Left lung (tissue), 10 donors: ENCODE data around the gene EXD3. TPM values are rescaled to one million over a fixed set of nuclear protein-coding genes. Genes with fewer than 3 reads are reported as not detected.
A peak's percentile ranks its signal among the peaks of the same experiment; 100 is the strongest.

Experiments used
- ATAC-seq: fragments of 200-7000 bp; cut with Tn5 transposase; one replicate; pipeline ENCODE4 v1.9.1; 2020; ENCODE audit warnings: moderate library complexity
- DNase-seq, 4 donors: peaks; one replicate each; pipeline ENCODE4 v3.0.0-alpha.2; 2013 to 2020
- H3K27ac ChIP-seq, 2 donors: fragments of 200-600 bp; sonication (generic) in 1 of 2; one replicate each; pipeline versions ENCODE4 v1.5.0 to v1.8.0; 2020 to 2021
- H3K27me3 ChIP-seq, 2 donors: fragments of 200-600 bp; sonication (generic) in 1 of 2; one replicate each; pipeline versions ENCODE4 v1.5.0 to v1.8.0; 2020 to 2021
- H3K36me3 ChIP-seq, 2 donors: fragments of 200-600 bp; sonication (generic) in 1 of 2; one replicate each; pipeline versions ENCODE4 v1.5.0 to v1.8.0; 2020 to 2021
- H3K4me1 ChIP-seq, 2 donors: fragments of 200-600 bp; one replicate each; pipeline ENCODE4 v1.8.0; 2021
- H3K4me3 ChIP-seq, 2 donors: fragments of 200-600 bp; sonication (generic) in 1 of 2; one replicate each; pipeline versions ENCODE4 v1.5.0 to v1.8.0; 2020 to 2021; ENCODE audit warnings: mild to moderate bottlenecking in 1 of 2
- H3K9me3 ChIP-seq, 2 donors: fragments of 200-600 bp; sonication (generic) in 1 of 2; one replicate each; pipeline versions ENCODE4 v1.5.0 to v1.8.0; 2020 to 2021
- intact Hi-C, 2 donors: fragments of 100-400 bp; cut with DNase I; formaldehyde crosslinking; loops; one replicate each; pipeline versions ENCODE4 v1.11.2 to v1.14.2; 2022
- polyA plus RNA-seq, 6 donors: library from polyadenylated mRNA; unstranded; fragments of 120-200 nt; gene quantifications; one replicate each; pipeline ENCODE4 v1.2.1, GENCODE V29; 2013; ENCODE audit not compliant: insufficient read length in 6 of 6
- total RNA-seq, 2 donors: library from RNA; stranded (reverse); fragmentation: NEBNext Ultra II Directional; extraction: Animal tissue kit (Norgen Biotek cat#: 25700); gene quantifications; one replicate each; pipeline ENCODE4 v1.2.1, GENCODE V29; 2021
- TF ChIP-seq, protein P1 (sequence below), 2 donors: fragments of 200-600 bp; sonication (generic) in 1 of 2; IDR thresholded peaks; one replicate each; pipeline versions ENCODE4 v1.5.0 to v1.8.0; 2021; ENCODE audit warnings: antibody characterized with exemption in 2 of 2
- donor health status: DM: no; HTN: yes; CAD: no.
- donor health status: DM: no; HTN: no; CAD: no.

Gene EXD3
- total and polyA plus RNA-seq, 8 donors: 13.2 to 21.8 (median 16.6) TPM

DNA sequence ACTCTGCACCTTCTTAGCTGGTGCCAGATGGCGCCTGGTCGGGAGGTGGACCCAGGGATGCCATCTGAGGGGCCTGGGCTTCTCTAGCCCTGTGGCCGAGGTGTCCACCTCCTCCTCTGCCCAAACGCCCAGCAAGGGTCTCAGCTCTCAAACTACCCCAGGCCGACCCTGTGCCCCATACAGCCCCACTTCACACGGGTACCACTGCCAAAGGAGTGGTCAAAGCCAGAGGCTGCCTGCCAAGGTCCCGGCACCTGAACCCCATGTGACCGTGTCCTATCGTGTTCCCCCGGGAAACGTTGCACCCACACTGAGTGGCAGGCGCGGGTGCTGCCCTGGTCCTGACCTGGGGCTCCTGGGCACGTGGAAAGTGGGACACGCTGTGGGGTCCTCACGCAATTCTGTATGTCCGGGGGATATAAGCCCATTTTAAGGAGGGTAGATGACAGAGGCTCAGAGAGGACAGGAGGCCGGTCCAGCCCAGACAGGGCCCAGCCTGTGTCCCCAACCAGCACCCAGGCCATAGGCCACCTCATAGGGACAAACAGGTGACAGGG, 16.3 kb upstream of the EXD3 start:
- peak in 1 of 4 donors; percentile 52 for DNase-seq
- no peak overlapping the region for H3K27ac ChIP-seq
- peaks cover 5 to 10% of the 10 kb centered on the region in 2 donors for H3K4me1 ChIP-seq
- intact Hi-C loops: no loop called here
- TF ChIP-seq, protein P1, sequence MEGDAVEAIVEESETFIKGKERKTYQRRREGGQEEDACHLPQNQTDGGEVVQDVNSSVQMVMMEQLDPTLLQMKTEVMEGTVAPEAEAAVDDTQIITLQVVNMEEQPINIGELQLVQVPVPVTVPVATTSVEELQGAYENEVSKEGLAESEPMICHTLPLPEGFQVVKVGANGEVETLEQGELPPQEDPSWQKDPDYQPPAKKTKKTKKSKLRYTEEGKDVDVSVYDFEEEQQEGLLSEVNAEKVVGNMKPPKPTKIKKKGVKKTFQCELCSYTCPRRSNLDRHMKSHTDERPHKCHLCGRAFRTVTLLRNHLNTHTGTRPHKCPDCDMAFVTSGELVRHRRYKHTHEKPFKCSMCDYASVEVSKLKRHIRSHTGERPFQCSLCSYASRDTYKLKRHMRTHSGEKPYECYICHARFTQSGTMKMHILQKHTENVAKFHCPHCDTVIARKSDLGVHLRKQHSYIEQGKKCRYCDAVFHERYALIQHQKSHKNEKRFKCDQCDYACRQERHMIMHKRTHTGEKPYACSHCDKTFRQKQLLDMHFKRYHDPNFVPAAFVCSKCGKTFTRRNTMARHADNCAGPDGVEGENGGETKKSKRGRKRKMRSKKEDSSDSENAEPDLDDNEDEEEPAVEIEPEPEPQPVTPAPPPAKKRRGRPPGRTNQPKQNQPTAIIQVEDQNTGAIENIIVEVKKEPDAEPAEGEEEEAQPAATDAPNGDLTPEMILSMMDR (IDR thresholded peaks at IDR 0.05): no peak
- H3K36me3 ChIP-seq: no peaks in the 10 kb centered on the region
- ATAC-seq: no peak
- no peak overlapping the region for H3K4me3 ChIP-seq
- H3K9me3 ChIP-seq: no peaks in the 10 kb centered on the region
- peaks cover 4 to 44% of the 10 kb centered on the region in 2 donors for H3K27me3 ChIP-seq

DNA sequence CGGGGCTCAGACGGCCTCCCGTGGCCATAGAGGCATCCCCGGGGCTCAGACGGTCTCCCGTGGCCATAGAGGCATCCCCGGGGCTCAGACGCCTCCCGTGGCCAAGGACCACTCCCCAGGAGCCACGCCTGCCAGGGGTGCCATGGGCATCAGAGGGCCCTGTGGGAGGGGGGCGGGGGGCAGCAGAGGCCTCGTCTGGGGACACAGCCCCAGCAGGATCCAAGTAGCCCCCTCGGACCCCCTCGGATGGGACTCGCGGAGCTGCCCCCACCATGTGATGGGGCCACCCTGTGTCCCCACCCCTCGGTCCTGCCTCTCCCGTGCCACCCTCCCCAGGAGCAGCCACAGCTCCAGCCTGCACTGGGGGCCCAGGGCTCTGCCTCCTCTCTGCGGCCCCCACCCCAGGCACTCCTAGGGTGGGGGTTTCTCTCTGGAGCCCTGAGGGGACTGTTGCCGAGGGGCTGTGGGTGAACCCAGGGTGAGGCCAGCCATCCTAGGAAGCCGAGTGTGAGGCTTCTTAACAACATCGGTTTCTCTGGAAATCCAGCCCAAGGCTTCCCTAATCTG, 15.7 kb upstream of the EXD3 start:
- DNase-seq (peak in 1 of 4 donors; percentile 50), ATAC-seq (no peak)
- H3K4me3 ChIP-seq: no peak overlapping the region
- peaks cover 5 to 10% of the 10 kb centered on the region in 2 donors for H3K4me1 ChIP-seq
- no peaks in the 10 kb centered on the region for H3K36me3 ChIP-seq
- no peaks in the 10 kb centered on the region for H3K9me3 ChIP-seq
- no peak overlapping the region for H3K27ac ChIP-seq
- TF ChIP-seq, protein P1 (IDR thresholded peaks at IDR 0.05): no peak
- intact Hi-C loops: no loop called here
- peaks cover 4 to 39% of the 10 kb centered on the region in 2 donors for H3K27me3 ChIP-seq

DNA sequence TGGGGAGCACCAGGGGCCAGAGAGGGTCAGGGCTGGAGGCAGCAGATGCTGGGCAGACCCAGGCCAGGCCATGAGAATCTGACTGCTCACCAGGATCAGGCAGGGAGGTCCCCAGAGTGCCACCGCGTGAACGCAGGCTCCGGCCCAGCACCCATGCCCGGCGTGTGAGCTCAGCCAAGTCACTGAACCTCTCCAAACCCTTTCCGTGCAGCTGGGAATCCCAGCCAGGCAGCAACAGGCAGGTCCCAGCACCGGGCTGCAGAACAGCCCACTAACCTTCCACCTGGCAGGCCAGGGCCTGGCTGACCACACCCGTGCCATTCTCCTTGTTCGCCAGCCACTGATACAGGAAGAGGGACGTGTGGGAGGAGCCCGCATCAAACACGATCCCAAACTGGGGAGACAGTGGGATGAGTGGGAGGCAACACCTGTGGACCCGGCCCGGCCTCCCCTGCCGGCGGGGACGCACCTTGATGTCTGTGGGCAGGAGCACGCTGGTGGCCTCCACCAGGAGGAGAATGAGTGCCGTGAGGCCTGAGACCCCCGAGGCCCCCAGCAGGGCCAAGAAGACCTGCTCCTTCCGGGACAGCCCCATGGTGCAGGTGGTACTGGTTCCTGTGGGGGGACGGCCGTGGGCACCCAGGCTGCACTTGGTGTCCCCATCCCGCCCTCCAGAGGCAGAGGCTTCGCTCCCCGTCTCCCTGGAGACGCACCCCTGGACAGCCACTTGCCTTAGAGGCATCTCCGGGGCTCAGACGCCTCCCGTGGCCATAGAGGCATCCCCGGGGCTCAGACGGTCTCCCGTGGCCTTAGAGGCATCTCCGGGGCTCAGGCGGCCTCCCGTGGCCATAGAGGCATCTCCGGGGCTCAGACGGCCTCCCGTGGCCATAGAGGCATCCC, 15.0 kb upstream of the EXD3 start:
- TF ChIP-seq, protein P1 (IDR thresholded peaks at IDR 0.05): no peak
- Histone ChIP-seq H3K4me3 (no peak overlapping the region), H3K27ac (no peak overlapping the region), H3K36me3 (no peaks in the 10 kb centered on the region), H3K27me3 (peaks cover 4 to 32% of the 10 kb centered on the region in 2 donors), H3K9me3 (no peaks in the 10 kb centered on the region), H3K4me1 (peaks cover 5 to 10% of the 10 kb centered on the region in 2 donors)
- peak in 2 of 4 donors; percentile 27 to 72 for DNase-seq
- ATAC-seq: no peak
- intact Hi-C loops: no loop called here

DNA sequence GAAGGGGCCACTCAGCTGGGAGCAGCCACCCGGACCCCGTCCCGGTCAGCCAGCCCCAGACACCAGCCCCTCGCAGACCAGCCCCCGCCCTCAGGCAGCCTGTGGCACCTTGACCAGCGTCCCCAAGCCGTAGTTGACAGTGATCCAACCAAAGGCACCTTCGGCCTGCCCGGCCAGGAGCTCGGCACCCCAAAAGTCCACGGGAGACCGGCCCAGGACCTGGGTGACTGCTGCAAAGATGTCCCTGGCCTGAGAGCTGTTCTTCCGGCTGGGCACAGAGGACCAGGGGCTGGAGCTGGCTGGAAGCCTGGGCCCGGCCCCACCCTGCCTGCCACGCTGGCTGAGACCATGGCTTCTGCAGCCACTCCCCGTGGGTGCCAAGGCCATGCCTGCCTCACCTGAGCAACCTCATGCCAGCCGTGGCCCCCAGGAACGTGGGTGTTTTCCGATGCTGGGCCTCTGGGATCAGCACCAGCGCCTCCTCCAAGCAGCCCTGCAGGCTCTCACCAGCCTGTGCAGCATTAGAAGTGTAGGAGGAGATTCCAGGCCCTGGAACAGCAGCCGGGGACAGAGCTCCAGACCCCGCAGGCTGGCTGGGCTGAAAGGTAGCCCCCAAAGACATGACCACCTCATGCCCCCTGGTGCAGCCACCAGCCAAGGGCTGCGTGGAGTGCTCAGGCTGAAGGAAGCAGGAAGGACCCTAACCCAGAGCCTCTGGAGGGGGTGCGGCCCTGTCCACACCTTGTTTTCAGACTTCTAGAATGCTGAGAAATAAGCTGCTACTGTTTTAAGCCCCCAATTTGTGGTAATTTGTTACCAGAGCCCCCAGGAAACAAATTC, 14.0 kb upstream of the EXD3 start:
- DNase-seq: peak in 1 of 4 donors; percentile 71
- Histone ChIP-seq H3K27ac (no peak overlapping the region), H3K9me3 (no peaks in the 10 kb centered on the region), H3K4me1 (peaks cover 5 to 10% of the 10 kb centered on the region in 2 donors), H3K36me3 (no peaks in the 10 kb centered on the region), H3K4me3 (no peak overlapping the region), H3K27me3 (peaks cover 0 to 22% of the 10 kb centered on the region in 2 donors)
- ATAC-seq: no peak
- TF ChIP-seq, protein P1 (IDR thresholded peaks at IDR 0.05): no peak
- intact Hi-C loops: no loop called here
